ENCODE measurements around the gene IL36A.

Gene IL36A

DNA sequence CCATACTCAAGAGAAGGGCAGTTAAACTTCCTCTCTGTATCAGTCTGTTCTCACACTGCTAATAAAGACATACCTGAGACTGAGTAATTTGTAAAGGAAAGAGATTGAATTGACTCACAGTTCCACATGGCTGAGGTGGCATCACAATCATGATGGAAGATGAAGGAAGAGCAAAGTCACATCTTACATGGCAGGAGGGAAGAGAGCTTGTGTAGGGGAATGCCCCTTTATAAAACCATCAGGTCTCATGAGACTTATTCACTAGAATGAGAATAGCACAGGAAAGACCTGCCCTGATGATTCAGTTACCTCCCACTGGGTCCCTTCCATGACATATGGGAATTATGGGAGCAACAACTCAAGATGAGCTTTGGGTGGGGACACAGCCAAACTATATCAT is 48.8 kb downstream of the IL36A start:
- no peaks in the 10 kb centered on the region for H4K20me1 ChIP-seq (ENCODE audit: insufficient read depth, low read length)
- H3K9ac ChIP-seq (ENCODE audit: low read depth, low read length) = no peak overlapping the region
- H3K4me2 ChIP-seq (ENCODE audit: insufficient read depth, low read length) = no peak overlapping the region
- no peaks in the 10 kb centered on the region for H3K4me1 ChIP-seq (ENCODE audit: insufficient read depth, low read length)
- no peak overlapping the region for H3K27ac ChIP-seq (ENCODE audit: low read length)
- no peaks in the 10 kb centered on the region for H3K79me2 ChIP-seq (ENCODE audit: insufficient read depth, low read length)
- no peaks in the 10 kb centered on the region for H3K27me3 ChIP-seq (ENCODE audit: insufficient read depth, low read length, poor library complexity)
- no peak overlapping the region for H3K4me3 ChIP-seq (ENCODE audit: low read depth in 1 of 2, low read length in 2 of 2)
- TF ChIP-seq CTCF (IDR thresholded peaks at IDR 0.05; ENCODE audit: borderline replicate concordance, extremely low read depth, low read length, poor library complexity, severe bottlenecking) (no peak), EZH2 (IDR thresholded peaks at IDR 0.05; ENCODE audit: borderline replicate concordance, low read depth, low read length, severe bottlenecking) (no peak)
- no peak for ATAC-seq (ENCODE audit: insufficient read depth, low read depth)
- H3K9me3 ChIP-seq (ENCODE audit: insufficient read depth, low read length, severe bottlenecking) = peaks cover 5% of the 10 kb centered on the region
- no peak for DNase-seq
- H2AFZ ChIP-seq (ENCODE audit: low read depth, low read length) = no peak overlapping the region
- H3K36me3 ChIP-seq (ENCODE audit: insufficient read depth, low read length) = no peaks in the 10 kb centered on the region

GRCh38 chr2:113056521-113056920 is 51.3 kb downstream of the IL36A start:
- DNase-seq = no peak
- peaks cover 5% of the 10 kb centered on the region for H3K9me3 ChIP-seq (ENCODE audit: insufficient read depth, low read length, severe bottlenecking)
- H3K4me3 ChIP-seq (ENCODE audit: low read depth in 1 of 2, low read length in 2 of 2) = no peak overlapping the region
- TF ChIP-seq CTCF (IDR thresholded peaks at IDR 0.05; ENCODE audit: borderline replicate concordance, extremely low read depth, low read length, poor library complexity, severe bottlenecking) = no peak
- no peak for TF ChIP-seq EZH2 (IDR thresholded peaks at IDR 0.05; ENCODE audit: borderline replicate concordance, low read depth, low read length, severe bottlenecking)
- H3K9ac ChIP-seq (ENCODE audit: low read depth, low read length) = no peak overlapping the region
- H2AFZ ChIP-seq (ENCODE audit: low read depth, low read length) = no peak overlapping the region
- no peaks in the 10 kb centered on the region for H4K20me1 ChIP-seq (ENCODE audit: insufficient read depth, low read length)
- no peaks in the 10 kb centered on the region for H3K79me2 ChIP-seq (ENCODE audit: insufficient read depth, low read length)
- H3K27ac ChIP-seq (ENCODE audit: low read length) = no peak overlapping the region
- H3K4me2 ChIP-seq (ENCODE audit: insufficient read depth, low read length) = no peak overlapping the region
- ATAC-seq (ENCODE audit: insufficient read depth, low read depth) = no peak
- H3K36me3 ChIP-seq (ENCODE audit: insufficient read depth, low read length) = no peaks in the 10 kb centered on the region
- no peaks in the 10 kb centered on the region for H3K27me3 ChIP-seq (ENCODE audit: insufficient read depth, low read length, poor library complexity)
- H3K4me1 ChIP-seq (ENCODE audit: insufficient read depth, low read length) = no peaks in the 10 kb centered on the region

DNA sequence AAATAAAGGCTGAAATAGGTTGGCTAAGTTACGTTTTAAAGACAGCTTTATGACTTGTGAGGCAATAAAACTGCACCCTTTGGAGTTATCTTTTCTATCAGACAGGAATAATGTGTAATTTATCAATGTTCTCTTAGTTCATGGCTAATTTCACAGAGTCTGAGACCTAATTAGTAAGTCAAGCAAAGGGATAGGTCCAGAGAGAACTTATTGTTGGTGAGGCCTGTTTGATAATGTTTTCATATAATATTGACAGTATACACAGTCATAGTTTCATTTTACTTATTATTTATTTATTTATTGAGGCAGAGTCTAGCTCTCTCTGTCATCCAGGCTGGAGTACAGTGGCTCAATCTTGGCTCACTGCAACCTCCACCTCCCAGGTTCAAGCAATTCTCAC is 51.9 kb downstream of the IL36A start:
- Histone ChIP-seq H3K27ac (ENCODE audit: low read length) (no peak overlapping the region), H3K79me2 (ENCODE audit: insufficient read depth, low read length) (no peaks in the 10 kb centered on the region), H4K20me1 (ENCODE audit: insufficient read depth, low read length) (no peaks in the 10 kb centered on the region), H3K27me3 (ENCODE audit: insufficient read depth, low read length, poor library complexity) (no peaks in the 10 kb centered on the region), H2AFZ (ENCODE audit: low read depth, low read length) (no peak overlapping the region), H3K4me3 (ENCODE audit: low read depth in 1 of 2, low read length in 2 of 2) (no peak overlapping the region), H3K4me1 (ENCODE audit: insufficient read depth, low read length) (no peaks in the 10 kb centered on the region), H3K4me2 (ENCODE audit: insufficient read depth, low read length) (no peak overlapping the region), H3K9me3 (ENCODE audit: insufficient read depth, low read length, severe bottlenecking) (peaks cover 5% of the 10 kb centered on the region), H3K9ac (ENCODE audit: low read depth, low read length) (no peak overlapping the region), H3K36me3 (ENCODE audit: insufficient read depth, low read length) (no peaks in the 10 kb centered on the region)
- DNase-seq (no peak), ATAC-seq (ENCODE audit: insufficient read depth, low read depth) (no peak)
- TF ChIP-seq EZH2 (IDR thresholded peaks at IDR 0.05; ENCODE audit: borderline replicate concordance, low read depth, low read length, severe bottlenecking) = no peak
- TF ChIP-seq CTCF (IDR thresholded peaks at IDR 0.05; ENCODE audit: borderline replicate concordance, extremely low read depth, low read length, poor library complexity, severe bottlenecking) = no peak

Data from DND-41 (cell line).